GM18499 (cell line): ENCODE measurements around the gene TSPAN31.
"Not testable (repeated sequence)": the region's sequence is repeated elsewhere in the genome, so short reads cannot be mapped to it uniquely, and the experiment has no call there.

Experiments used
- ATAC-seq: cut with Tn5 transposase; IDR thresholded peaks from one replicate; pipeline ENCODE4 v1.9.1; 2021; ENCODE audit warnings: moderate number of reproducible peaks; ENCODE audit not compliant: insufficient read depth, unreplicated experiment

TSPAN31 gene

GRCh38 chr12:57744777-57745484, at the start of gene TSPAN31:
TSS of gene TSPAN31 (plus strand) at chr12:57745039. CDS start at chr12:57745155, 116 bp downstream.
- ATAC-seq = peak; percentile 66

- no peak for ATAC-seq
Observed at GRCh38 chr12:57695770-57696432, 48.9 kb upstream of the TSPAN31 start.

- no peak for ATAC-seq
Observed at GRCh38 chr12:57697076-57697475, 47.8 kb upstream of the TSPAN31 start.

- no peak for ATAC-seq
Observed at GRCh38 chr12:57698414-57698813, 46.4 kb upstream of the TSPAN31 start.

- no peak for ATAC-seq
Observed at GRCh38 chr12:57700317-57700716, 44.5 kb upstream of the TSPAN31 start.

- ATAC-seq = no peak
Observed at GRCh38 chr12:57707250-57707649, 37.6 kb upstream of the TSPAN31 start.

- ATAC-seq = no peak
Observed at GRCh38 chr12:57708296-57708695, 36.5 kb upstream of the TSPAN31 start.

GRCh38 chr12:57712701-57713100, 32.1 kb upstream of the TSPAN31 start:
- ATAC-seq = no peak

GRCh38 chr12:57713209-57713608, 31.6 kb upstream of the TSPAN31 start:
- ATAC-seq = no peak

- ATAC-seq = not testable (repeated sequence)
Observed at GRCh38 chr12:57715036-57715748, 29.6 kb upstream of the TSPAN31 start.

GRCh38 chr12:57715786-57716185, 29.1 kb upstream of the TSPAN31 start:
- ATAC-seq = no peak

GRCh38 chr12:57716305-57716704, 28.5 kb upstream of the TSPAN31 start:
- ATAC-seq = no peak

GRCh38 chr12:57717131-57717530, 27.7 kb upstream of the TSPAN31 start:
- ATAC-seq = no peak

GRCh38 chr12:57717846-57718640, 26.8 kb upstream of the TSPAN31 start:
- ATAC-seq = no peak

- no peak for ATAC-seq
Observed at GRCh38 chr12:57718641-57719528, 26.0 kb upstream of the TSPAN31 start.

GRCh38 chr12:57719777-57720605, 24.8 kb upstream of the TSPAN31 start:
- ATAC-seq = no peak

- ATAC-seq = no peak
Observed at GRCh38 chr12:57720606-57721595, 23.9 kb upstream of the TSPAN31 start.
